Esophagus muscularis mucosa (tissue), 4 donors: ENCODE data around the gene SLC10A6. TPM values are rescaled to one million over a fixed set of nuclear protein-coding genes. Genes with fewer than 3 reads are reported as not detected.

Source experiments
- DNase-seq: peaks from one replicate; pipeline ENCODE4 v3.0.0-alpha.2; 2017; ENCODE audit errors: extremely low spot score
- H3K27ac ChIP-seq, 4 donors: fragments of 200-600 bp; sonication (generic); replicated peaks in 1 of 4; 1 replicate in 3 of 4; 2 replicates in 1 of 4; pipeline ENCODE4 v1.5.1; 2016 to 2019; ENCODE audit warnings: mild to moderate bottlenecking in 1 of 4
- H3K27me3 ChIP-seq, 4 donors: fragments of 200-600 bp; sonication (generic); one replicate each; pipeline versions ENCODE4 v1.5.1 to v1.6.0; 2016 to 2019
- H3K36me3 ChIP-seq, 4 donors: fragments of 200-600 bp; sonication (generic); one replicate each; pipeline ENCODE4 v1.5.1; 2016 to 2019
- H3K4me1 ChIP-seq, 4 donors: fragments of 200-600 bp; sonication (generic); one replicate each; pipeline ENCODE4 v1.5.1; 2016 to 2019
- H3K4me3 ChIP-seq, 4 donors: fragments of 200-600 bp; sonication (generic); 1 replicate in 2 of 4; 2 replicates in 2 of 4; pipeline ENCODE4 v1.5.1; 2016 to 2019; ENCODE audit warnings: mild to moderate bottlenecking in 4 of 4, moderate library complexity in 1 of 4
- H3K9me3 ChIP-seq, 4 donors: fragments of 200-600 bp; sonication (generic); 1 replicate in 3 of 4; 2 replicates in 1 of 4; pipeline ENCODE4 v1.5.1; 2016 to 2019
- EP300 ChIP-seq: sonication (generic); formaldehyde crosslinking; IDR thresholded peaks from one replicate; pipeline ENCODE4 v1.6.1; 2017; ENCODE audit warnings: antibody characterized with exemption
- POLR2A ChIP-seq: fragments of 450-650 bp; IDR thresholded peaks from one replicate; pipeline ENCODE4 v1.6.1; 2017; ENCODE audit warnings: antibody characterized with exemption, moderate library complexity, mild to moderate bottlenecking, low read depth
- POLR2AphosphoS5 ChIP-seq, 2 donors: sonication (generic); formaldehyde crosslinking; IDR thresholded peaks; one replicate each; pipeline ENCODE4 v1.6.1; 2017; ENCODE audit warnings: antibody characterized with exemption in 2 of 2
- WGBS: methylation state at CpG from one replicate; pipeline ENCODE4 v1.1.5; 2018; 5-methylcytosine and 5-hydroxymethylcytosine counted together
- intact Hi-C: fragments of 100-400 bp; cut with DNase I; formaldehyde crosslinking; loops from one replicate; pipeline ENCODE4 v1.15.1; 2023
- total RNA-seq, 4 donors: library from RNA; depleted of rRNA; stranded (reverse); fragments of >200 nt; gene quantifications; one replicate each; pipeline versions ENCODE4 v1.1.0 to v1.2.1, GENCODE V29; 2016
- TF ChIP-seq, protein P1 (sequence below), 3 experiments: fragments of 200-600 bp in 2 of 3; fragments of 450-650 bp in 1 of 3; sonication (generic) in 2 of 3; IDR thresholded peaks; one replicate each; pipeline ENCODE4 v1.5.1; 2017 to 2019; ENCODE audit warnings: antibody characterized with exemption in 3 of 3, mild to moderate bottlenecking in 2 of 3, moderate library complexity in 1 of 3

SLC10A6 gene
- total RNA-seq, 4 donors from 2014 or later: 1.8 to 8.4 (median 3.4) TPM; not detected in 1

DNA sequence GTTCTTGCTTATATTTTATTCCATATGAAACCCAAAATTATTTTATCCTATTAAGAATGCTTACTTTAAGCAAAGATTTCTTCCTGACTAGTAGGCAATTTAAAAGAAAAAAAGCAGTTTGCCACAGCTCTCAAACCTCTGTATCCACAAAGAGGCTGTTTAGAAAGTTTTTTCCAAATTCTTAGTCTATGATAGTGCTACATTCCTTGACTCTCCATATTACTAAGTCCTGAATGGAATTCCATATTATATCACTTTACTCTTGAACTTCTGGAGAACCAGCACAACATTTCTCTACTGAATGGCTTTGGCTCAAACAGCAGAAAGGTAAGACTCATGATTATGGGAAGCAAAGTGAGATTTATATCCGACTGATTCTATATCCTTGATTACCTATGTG, 8.3 kb downstream of the SLC10A6 start:
- Histone ChIP-seq H3K9me3 (no peaks in the 10 kb centered on the region), H3K27me3 (no peaks in the 10 kb centered on the region), H3K4me3 (no peak overlapping the region), H3K4me1 (peaks cover 0 to 23% (median 14%) of the 10 kb centered on the region in 4 donors), H3K27ac (no peak overlapping the region), H3K36me3 (no peaks in the 10 kb centered on the region)
- TF ChIP-seq, protein P1, sequence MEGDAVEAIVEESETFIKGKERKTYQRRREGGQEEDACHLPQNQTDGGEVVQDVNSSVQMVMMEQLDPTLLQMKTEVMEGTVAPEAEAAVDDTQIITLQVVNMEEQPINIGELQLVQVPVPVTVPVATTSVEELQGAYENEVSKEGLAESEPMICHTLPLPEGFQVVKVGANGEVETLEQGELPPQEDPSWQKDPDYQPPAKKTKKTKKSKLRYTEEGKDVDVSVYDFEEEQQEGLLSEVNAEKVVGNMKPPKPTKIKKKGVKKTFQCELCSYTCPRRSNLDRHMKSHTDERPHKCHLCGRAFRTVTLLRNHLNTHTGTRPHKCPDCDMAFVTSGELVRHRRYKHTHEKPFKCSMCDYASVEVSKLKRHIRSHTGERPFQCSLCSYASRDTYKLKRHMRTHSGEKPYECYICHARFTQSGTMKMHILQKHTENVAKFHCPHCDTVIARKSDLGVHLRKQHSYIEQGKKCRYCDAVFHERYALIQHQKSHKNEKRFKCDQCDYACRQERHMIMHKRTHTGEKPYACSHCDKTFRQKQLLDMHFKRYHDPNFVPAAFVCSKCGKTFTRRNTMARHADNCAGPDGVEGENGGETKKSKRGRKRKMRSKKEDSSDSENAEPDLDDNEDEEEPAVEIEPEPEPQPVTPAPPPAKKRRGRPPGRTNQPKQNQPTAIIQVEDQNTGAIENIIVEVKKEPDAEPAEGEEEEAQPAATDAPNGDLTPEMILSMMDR (IDR thresholded peaks at IDR 0.05): no peak
- no peak for TF ChIP-seq POLR2AphosphoS5 (IDR thresholded peaks at IDR 0.05)
- TF ChIP-seq EP300: no peak
- TF ChIP-seq POLR2A: no peak
- intact Hi-C loops: no loop called here
- 81% methylated on average over 1 of the region's 1 CpG for WGBS
- DNase-seq: no peak

DNA sequence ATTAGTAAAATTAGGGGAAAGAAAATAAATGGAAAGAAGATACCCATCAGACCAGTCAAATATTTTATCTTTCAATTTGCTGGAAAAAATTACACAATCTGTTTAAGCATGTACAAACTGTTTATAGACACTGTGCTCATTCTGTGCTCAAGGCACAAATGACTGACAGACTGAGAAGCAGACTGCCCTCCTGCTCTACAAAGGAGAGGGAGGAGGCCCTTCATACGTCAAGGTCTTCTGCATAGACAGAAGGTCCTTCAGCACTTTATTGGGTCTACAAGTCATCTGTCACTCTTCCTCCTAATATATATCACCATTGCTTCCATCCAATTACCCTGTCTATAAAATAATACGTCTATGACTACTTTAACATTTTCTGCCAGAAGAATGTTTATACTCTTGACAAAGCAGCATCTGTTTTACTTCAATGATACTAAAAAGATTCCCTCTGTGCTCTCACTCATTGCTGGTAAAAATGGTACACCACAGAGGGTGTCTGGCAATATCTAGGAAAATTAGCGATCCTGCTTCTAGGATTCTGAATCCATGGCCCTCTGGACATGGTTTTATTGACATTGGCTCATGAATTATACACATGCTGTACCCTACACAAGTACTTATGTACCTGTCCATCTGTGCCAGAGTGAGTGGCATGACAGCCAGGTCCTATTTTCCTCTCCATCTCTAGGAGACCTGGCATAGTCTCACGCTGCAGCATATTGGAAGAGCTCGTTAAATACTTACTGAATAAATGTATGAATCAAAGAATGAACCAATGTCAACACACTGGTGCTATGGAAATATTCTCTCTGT, 11.3 kb downstream of the SLC10A6 start:
- no peaks in the 10 kb centered on the region for H3K27me3 ChIP-seq
- H3K4me1 ChIP-seq: peaks cover 0 to 23% (median 14%) of the 10 kb centered on the region in 4 donors
- intact Hi-C loops: no loop called here
- H3K4me3 ChIP-seq: no peak overlapping the region
- 55% methylated on average over 5 of the region's 5 CpGs for WGBS
- peak overlapping the region in 1 of 4 donors; percentile 30 for H3K27ac ChIP-seq
- no peaks in the 10 kb centered on the region for H3K36me3 ChIP-seq
- TF ChIP-seq EP300 (no peak), POLR2AphosphoS5 (IDR thresholded peaks at IDR 0.05) (no peak), POLR2A (no peak)
- TF ChIP-seq, protein P1 (IDR thresholded peaks at IDR 0.05): no peak
- no peak for DNase-seq
- no peaks in the 10 kb centered on the region for H3K9me3 ChIP-seq

DNA sequence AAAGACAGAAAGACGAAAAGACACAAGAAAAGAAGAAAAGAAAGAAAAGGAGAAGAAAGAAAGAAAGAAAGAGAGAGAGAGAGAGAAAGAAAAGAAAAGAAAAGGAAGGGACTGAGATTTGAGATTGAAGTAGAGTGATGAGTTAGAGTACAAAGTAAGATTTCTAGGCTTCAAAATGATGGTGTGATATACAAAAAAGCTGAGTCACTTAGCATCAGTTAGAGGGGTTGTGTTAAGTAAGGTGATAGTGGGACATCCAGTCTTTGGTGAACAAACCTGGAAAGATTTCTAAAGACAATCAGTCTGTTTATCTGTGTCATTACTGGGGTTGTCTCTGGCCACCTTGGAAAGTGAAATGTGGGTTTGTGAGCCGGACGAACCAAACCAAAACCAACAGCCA, 13.5 kb downstream of the SLC10A6 start:
- H3K36me3 ChIP-seq: peaks cover 0 to 13% (median 0%) of the 10 kb centered on the region in 4 donors
- DNase-seq: no peak
- H3K4me1 ChIP-seq: peaks cover 0 to 23% (median 14%) of the 10 kb centered on the region in 4 donors
- H3K27me3 ChIP-seq: no peaks in the 10 kb centered on the region
- H3K27ac ChIP-seq: no peak overlapping the region
- no peaks in the 10 kb centered on the region for H3K9me3 ChIP-seq
- intact Hi-C loops: no loop called here
- TF ChIP-seq EP300 (no peak), POLR2AphosphoS5 (IDR thresholded peaks at IDR 0.05) (no peak)
- 81% methylated on average over 3 of the region's 3 CpGs for WGBS
- no peak overlapping the region for H3K4me3 ChIP-seq

DNA sequence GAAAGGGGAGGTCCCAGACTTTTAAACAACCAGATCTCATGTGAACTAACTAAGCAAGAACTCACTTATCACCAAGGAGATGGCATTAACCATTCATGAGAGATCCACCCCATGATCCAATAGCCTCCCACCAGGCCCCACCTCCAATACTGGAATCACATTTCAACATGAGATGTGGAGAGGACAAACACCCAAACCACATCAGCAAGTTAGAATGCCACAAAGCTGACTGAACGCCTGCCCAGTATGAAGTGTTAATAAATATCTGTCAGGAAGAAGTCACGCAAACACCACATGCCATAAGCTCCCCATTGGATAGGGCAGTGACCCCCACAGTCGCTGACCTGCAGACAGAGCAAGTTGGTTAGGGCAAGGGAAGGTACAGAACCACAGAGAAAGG, 14.3 kb downstream of the SLC10A6 start:
- 89% methylated on average over 3 of the region's 3 CpGs for WGBS
- no peak overlapping the region for H3K27ac ChIP-seq
- no peaks in the 10 kb centered on the region for H3K9me3 ChIP-seq
- DNase-seq: no peak
- H3K4me1 ChIP-seq: peaks cover 0 to 22% (median 14%) of the 10 kb centered on the region in 4 donors
- TF ChIP-seq EP300 (no peak), POLR2A (no peak), POLR2AphosphoS5 (IDR thresholded peaks at IDR 0.05) (no peak)
- TF ChIP-seq, protein P1 (IDR thresholded peaks at IDR 0.05): no peak
- H3K27me3 ChIP-seq: no peaks in the 10 kb centered on the region
- peaks cover 0 to 13% (median 0%) of the 10 kb centered on the region in 4 donors for H3K36me3 ChIP-seq
- H3K4me3 ChIP-seq: no peak overlapping the region
- intact Hi-C loops: no loop called here

DNA sequence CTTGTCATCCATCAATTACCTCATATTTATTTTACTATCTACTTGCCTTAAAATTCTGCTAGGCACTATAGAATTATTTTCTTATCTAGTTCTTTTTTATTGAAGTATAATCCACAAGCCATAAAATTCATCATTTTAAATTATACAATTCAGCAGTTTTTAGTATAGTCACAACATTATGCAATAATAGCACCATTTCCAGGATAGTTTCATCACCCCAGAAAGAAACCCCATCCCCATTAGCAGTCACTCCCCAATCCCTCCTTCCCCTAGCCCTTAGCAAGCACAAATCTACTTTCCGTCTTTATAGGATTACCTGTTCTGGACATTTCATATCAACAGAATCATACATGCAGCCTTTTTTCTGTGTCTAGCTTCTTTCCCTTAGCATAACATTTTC, 15.6 kb downstream of the SLC10A6 start:
- TF ChIP-seq, protein P1 (IDR thresholded peaks at IDR 0.05): no peak
- TF ChIP-seq EP300: no peak
- TF ChIP-seq POLR2AphosphoS5 (IDR thresholded peaks at IDR 0.05): no peak
- TF ChIP-seq POLR2A: no peak
- H3K4me1 ChIP-seq: peaks cover 0 to 15% (median 12%) of the 10 kb centered on the region in 4 donors
- DNase-seq: no peak
- H3K36me3 ChIP-seq: peaks cover 0 to 17% (median 0%) of the 10 kb centered on the region in 4 donors
- no peaks in the 10 kb centered on the region for H3K27me3 ChIP-seq
- no peak overlapping the region for H3K4me3 ChIP-seq
- H3K9me3 ChIP-seq: no peaks in the 10 kb centered on the region
- H3K27ac ChIP-seq: no peak overlapping the region
- intact Hi-C loops: no loop called here
- WGBS: 98% methylated on average over 1 of the region's 1 CpG
